Measurements from ENCODE around the gene NELL1.

- TF ChIP-seq CTCF (conservative IDR thresholded peaks at IDR 0.05 in 1 of 2, IDR thresholded peaks at IDR 0.05 in 1 of 2; ENCODE audit: low read depth in 1 of 2, low read length in 2 of 2): no peak
- TF ChIP-seq EZH2 (IDR thresholded peaks at IDR 0.05; ENCODE audit: low read length, missing control alignments): no peak
Observed at GRCh38 chr11:20937826-20938225, 268.4 kb downstream of the NELL1 start.
